A673 (cell line): ENCODE results near the gene FTCDNL1.

ENCODE experiments used
- EZH2 ChIP-seq: fragments of 200-600 bp; sonication (generic); IDR thresholded peaks from 2 replicates; pipeline ENCODE4 v1.6.1; 2017; ENCODE audit warnings: borderline replicate concordance, low read depth, mild to moderate bottlenecking, mixed read lengths, antibody characterized with exemption, low read length; ENCODE audit not compliant: poor library complexity, severe bottlenecking
- TF ChIP-seq, protein P1 (sequence below): fragments of 300-800, 200-600 bp; sonication (generic); conservative IDR thresholded peaks from 2 replicates; pipeline ENCODE4 v1.5.1; 2017; ENCODE audit warnings: low read depth, mild to moderate bottlenecking, antibody characterized with exemption, low read length, moderate library complexity, mixed read lengths

DNA sequence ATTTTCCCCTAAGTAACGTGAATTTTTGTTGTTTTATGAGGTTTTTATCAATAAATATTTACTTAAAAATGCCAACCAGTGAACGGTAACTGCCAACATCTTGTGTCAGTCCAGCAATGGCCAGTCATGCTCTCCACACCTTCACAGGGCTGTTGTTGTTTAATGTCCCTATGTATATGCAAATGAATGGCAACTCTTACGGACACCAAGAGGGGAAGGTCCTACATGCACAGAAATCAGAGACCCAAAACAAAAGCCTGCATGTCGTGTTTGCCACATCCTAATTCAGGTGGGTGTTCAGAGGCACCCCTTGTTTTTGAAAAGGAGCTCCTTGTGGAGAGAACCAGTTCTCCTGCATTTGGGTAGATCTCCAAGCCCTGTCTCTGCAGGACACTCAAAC, 4.8 kb upstream of the FTCDNL1 start:
- TF ChIP-seq, protein P1, sequence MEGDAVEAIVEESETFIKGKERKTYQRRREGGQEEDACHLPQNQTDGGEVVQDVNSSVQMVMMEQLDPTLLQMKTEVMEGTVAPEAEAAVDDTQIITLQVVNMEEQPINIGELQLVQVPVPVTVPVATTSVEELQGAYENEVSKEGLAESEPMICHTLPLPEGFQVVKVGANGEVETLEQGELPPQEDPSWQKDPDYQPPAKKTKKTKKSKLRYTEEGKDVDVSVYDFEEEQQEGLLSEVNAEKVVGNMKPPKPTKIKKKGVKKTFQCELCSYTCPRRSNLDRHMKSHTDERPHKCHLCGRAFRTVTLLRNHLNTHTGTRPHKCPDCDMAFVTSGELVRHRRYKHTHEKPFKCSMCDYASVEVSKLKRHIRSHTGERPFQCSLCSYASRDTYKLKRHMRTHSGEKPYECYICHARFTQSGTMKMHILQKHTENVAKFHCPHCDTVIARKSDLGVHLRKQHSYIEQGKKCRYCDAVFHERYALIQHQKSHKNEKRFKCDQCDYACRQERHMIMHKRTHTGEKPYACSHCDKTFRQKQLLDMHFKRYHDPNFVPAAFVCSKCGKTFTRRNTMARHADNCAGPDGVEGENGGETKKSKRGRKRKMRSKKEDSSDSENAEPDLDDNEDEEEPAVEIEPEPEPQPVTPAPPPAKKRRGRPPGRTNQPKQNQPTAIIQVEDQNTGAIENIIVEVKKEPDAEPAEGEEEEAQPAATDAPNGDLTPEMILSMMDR, result no peak
- no peak for TF ChIP-seq EZH2
